CD4-positive, CD25-positive, alpha-beta regulatory T cell (primary cell): ENCODE measurements around the gene GOLGA8G. TPM values are rescaled to one million over a fixed set of nuclear protein-coding genes. Genes with fewer than 3 reads are reported as not detected.

Source experiments
- polyA plus RNA-seq, 4 donors: library from polyadenylated mRNA; unstranded; fragments of 300-500 nt; fragmentation: Illumina TruSeq; gene quantifications; one replicate each; pipeline ENCODE4 v1.2.3, GENCODE V29; 2021
- total RNA-seq: library from RNA; stranded (reverse); gene quantifications from one replicate; pipeline ENCODE4 v1.2.3, GENCODE V29; 2022

GOLGA8G gene
- total and polyA plus RNA-seq, 5 donors from 2014 or later: not detected

Other genes with a start within 250 kb of the GOLGA8G start
- 69.0 TPM for gene HERC2, start 210.8 kb downstream of the GOLGA8G start, total RNA-seq
- gene HERC2, start 210.8 kb downstream of the GOLGA8G start, polyA plus RNA-seq: 10 to 100 TPM in 2 of 4 donors, 1 to 10 TPM in 2; 8.2 to 13.2 (median 10.0) TPM
- not detected for gene GOLGA6L24, start 174.9 kb downstream of the GOLGA8G start, total RNA-seq
- gene GOLGA6L24, start 174.9 kb downstream of the GOLGA8G start, polyA plus RNA-seq: not detected
- not detected for gene GOLGA8F, start 154.3 kb downstream of the GOLGA8G start, total RNA-seq
- gene GOLGA8F, start 154.3 kb downstream of the GOLGA8G start, polyA plus RNA-seq: not detected
- not detected for gene GOLGA6L25, start 20.6 kb upstream of the GOLGA8G start, total RNA-seq
- gene GOLGA6L25, start 20.6 kb upstream of the GOLGA8G start, polyA plus RNA-seq: not detected
- 1.1 TPM for gene GOLGA8M, start 179.4 kb upstream of the GOLGA8G start, total RNA-seq
- gene GOLGA8M, start 179.4 kb upstream of the GOLGA8G start, polyA plus RNA-seq: not detected